ENCODE results near the gene CCDC34.

DNA sequence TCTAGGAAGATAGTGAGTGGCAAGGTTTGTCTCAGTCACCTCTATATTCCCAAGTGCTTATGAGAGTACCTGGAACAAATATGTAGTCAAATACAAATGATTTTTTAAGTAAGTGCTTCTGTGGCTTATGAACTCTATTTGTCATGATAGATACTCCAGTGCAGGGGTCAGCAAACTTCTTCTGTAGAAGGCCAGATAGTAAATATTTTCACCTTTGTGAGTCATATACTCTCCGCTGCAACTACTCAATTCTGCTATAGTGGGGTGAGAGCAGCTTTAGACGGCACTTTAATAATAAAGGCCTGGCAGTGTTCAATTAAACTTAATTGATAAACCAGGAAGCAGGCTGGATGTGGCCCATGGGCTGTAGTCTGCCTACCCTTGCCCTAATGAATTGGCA is 12.4 kb upstream of the CCDC34 start:
- TF ChIP-seq CTCF (IDR thresholded peaks at IDR 0.05 in 4 of 5, conservative IDR thresholded peaks at IDR 0.05 in 1 of 5) (no peak), POLR2A (IDR thresholded peaks at IDR 0.05) (no peak)
